Immature natural killer cell (primary cell): ENCODE data around the gene MYOM3. TPM values are rescaled to one million over a fixed set of nuclear protein-coding genes. Genes with fewer than 3 reads are reported as not detected.

Experiments
- DNase-seq, 3 donors: peaks; one replicate each; pipeline ENCODE4 v3.0.0; 2022; ENCODE audit warnings: mixed read lengths in 1 of 3
- H3K27ac Mint-ChIP-seq, 6 donors: one replicate each; pipeline ENCODE4 v1.8.0; 2020; ENCODE audit warnings: mixed read lengths in 6 of 6, mild to moderate bottlenecking in 5 of 6, inconsistent platforms in 4 of 6, moderate library complexity in 3 of 6
- H3K27me3 Mint-ChIP-seq, 3 donors: one replicate each; pipeline ENCODE4 v1.8.0; 2020 to 2021; ENCODE audit warnings: low read depth in 3 of 3, mild to moderate bottlenecking in 3 of 3, mixed read lengths in 3 of 3, moderate library complexity in 3 of 3, inconsistent platforms in 1 of 3
- H3K36me3 Mint-ChIP-seq, 3 donors: one replicate each; pipeline ENCODE4 v1.8.0; 2020; ENCODE audit warnings: mixed read lengths in 3 of 3, inconsistent platforms in 2 of 3, mild to moderate bottlenecking in 2 of 3
- H3K4me1 Mint-ChIP-seq, 2 donors: one replicate each; pipeline ENCODE4 v1.8.0; 2020; ENCODE audit warnings: inconsistent platforms in 2 of 2, mild to moderate bottlenecking in 2 of 2, mixed read lengths in 2 of 2, moderate library complexity in 1 of 2
- H3K4me3 Mint-ChIP-seq, 5 donors: one replicate each; pipeline ENCODE4 v1.8.0; 2020; ENCODE audit warnings: mild to moderate bottlenecking in 5 of 5, mixed read lengths in 5 of 5, inconsistent platforms in 3 of 5, moderate library complexity in 3 of 5
- H3K9me3 Mint-ChIP-seq, 6 donors: one replicate each; pipeline ENCODE4 v1.8.0; 2020; ENCODE audit warnings: mild to moderate bottlenecking in 6 of 6, mixed read lengths in 6 of 6, inconsistent platforms in 4 of 6, moderate library complexity in 3 of 6
- polyA plus RNA-seq, 3 donors: library from polyadenylated mRNA; unstranded; fragments of 300-500 nt; fragmentation: Illumina TruSeq; gene quantifications; one replicate each; pipeline ENCODE4 v1.2.3, GENCODE V29; 2021

The MYOM3 gene
- polyA plus RNA-seq, 3 donors from 2014 or later, result not detected

DNA sequence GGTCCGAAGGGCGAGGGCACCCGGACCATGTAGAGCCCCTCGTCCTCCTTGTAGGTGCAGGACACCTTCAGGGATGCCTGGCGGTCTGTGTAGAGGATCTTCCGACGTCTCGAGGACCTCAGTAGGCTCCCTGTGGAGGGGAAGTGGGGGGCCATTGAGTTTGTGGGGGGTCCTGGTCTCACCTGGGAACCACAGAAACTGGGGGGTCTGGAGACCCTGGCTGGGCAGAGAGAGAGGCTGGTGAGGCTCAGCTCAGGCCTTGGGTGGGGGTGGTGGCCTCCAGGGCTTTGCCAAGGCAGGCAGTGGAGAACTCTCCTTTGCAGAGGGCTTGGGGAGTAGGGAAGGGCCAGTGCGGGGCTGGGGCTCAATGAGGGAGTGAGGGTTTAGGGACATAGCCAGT, 19.0 kb downstream of the MYOM3 start:
- no peaks in the 10 kb centered on the region for H3K4me1 Mint-ChIP-seq
- H3K36me3 Mint-ChIP-seq, result no peaks in the 10 kb centered on the region
- DNase-seq, result no peak
- no peaks in the 10 kb centered on the region for H3K9me3 Mint-ChIP-seq
- H3K27ac Mint-ChIP-seq, result no peak overlapping the region
- no peak overlapping the region for H3K4me3 Mint-ChIP-seq
- H3K27me3 Mint-ChIP-seq, result peaks cover 0 to 3% (median 0%) of the 10 kb centered on the region in 3 donors

DNA sequence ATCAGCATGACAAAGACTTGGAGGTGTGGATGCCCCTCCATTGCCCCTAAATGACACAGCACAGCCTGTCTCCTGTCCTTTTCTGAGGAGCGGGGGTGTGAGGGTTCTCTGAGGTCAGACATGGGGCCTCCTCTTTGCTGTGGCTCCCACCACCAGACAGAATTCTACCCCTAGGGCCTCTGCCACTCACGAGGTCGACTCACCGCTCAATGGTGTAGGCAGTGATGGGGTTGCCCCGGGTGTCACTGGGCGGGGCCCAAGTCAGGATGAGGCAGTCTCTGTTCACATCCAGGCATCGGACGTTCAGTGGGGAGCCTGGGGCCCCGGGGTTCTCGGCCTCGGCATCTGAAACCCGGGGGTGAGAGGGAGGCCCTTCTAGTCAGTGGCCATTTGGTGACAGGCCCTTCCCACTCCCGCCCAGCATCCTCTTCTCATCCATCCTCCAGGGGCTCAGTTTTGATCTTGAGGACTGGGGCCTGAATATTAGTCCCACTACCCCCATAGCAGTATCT, 19.9 kb downstream of the MYOM3 start:
- no peak overlapping the region for H3K27ac Mint-ChIP-seq
- no peaks in the 10 kb centered on the region for H3K4me1 Mint-ChIP-seq
- H3K9me3 Mint-ChIP-seq, result no peaks in the 10 kb centered on the region
- H3K27me3 Mint-ChIP-seq, result peaks cover 0 to 2% (median under 1%) of the 10 kb centered on the region in 3 donors
- no peak for DNase-seq
- no peaks in the 10 kb centered on the region for H3K36me3 Mint-ChIP-seq
- no peak overlapping the region for H3K4me3 Mint-ChIP-seq

DNA sequence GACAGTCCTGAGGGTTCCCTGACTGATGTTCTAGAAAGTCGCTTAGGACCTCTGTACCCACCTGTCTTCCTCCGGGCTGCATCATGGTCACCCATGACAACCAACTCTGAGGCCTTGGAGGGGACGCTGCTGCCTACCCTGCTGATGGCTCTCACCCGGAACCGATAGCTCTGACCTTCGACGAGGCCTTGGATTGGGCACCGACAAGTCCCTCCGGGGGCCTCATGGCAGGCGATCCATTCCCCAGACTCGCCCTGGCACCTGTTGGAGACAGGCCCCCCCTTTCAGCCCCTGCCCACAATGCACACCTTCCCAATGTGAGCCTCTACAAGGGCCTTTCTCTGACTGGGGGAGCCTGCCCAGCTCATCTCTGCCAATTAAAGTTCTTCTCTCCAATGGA, 21.2 kb downstream of the MYOM3 start:
- no peak overlapping the region for H3K27ac Mint-ChIP-seq
- no peaks in the 10 kb centered on the region for H3K4me1 Mint-ChIP-seq
- H3K9me3 Mint-ChIP-seq, result no peaks in the 10 kb centered on the region
- H3K27me3 Mint-ChIP-seq, result peaks cover 0 to 5% (median 2%) of the 10 kb centered on the region in 3 donors
- no peak for DNase-seq
- no peaks in the 10 kb centered on the region for H3K36me3 Mint-ChIP-seq
- H3K4me3 Mint-ChIP-seq, result no peak overlapping the region

DNA sequence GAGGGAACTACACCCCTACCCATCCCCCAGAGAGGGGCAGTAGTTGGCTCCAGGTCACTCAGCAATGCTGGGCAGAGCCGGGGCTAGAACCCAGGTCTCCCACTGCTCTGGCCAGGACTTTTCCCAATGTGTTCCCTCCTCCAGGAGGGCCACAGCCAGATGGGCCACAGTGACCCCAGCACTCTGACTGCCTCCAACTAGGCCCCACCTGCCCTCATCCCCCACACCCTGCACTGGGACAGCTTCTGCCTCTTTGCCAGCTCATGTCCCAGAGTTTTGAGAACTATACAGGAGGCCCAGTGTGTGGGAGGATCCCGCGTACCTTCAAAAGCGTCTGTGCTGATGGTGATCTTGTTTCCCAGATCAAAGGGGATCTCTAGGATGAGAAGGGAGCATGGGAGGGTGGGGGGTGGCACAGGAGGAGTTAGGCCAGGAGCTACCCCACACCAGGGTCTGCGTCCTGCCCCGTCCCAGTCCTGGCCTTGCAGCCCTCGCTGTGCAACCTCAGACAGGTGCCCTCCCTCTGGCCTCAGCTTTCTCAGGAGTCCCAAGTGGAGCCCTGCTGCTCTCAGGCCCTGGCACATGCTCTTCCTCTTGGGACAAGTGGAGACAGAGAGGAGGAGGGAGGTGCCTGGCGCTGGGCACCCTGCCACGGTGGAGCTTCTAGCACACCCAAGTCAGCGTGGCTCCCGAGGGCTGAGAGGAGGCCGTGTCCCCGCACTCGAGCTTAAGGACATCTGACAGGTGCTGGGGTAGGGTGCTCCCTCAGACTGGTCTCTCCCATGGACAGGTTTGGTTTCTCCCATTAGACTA, 22.0 kb downstream of the MYOM3 start:
- peaks cover 0 to 7% (median 5%) of the 10 kb centered on the region in 3 donors for H3K27me3 Mint-ChIP-seq
- H3K4me3 Mint-ChIP-seq, result no peak overlapping the region
- H3K9me3 Mint-ChIP-seq, result no peaks in the 10 kb centered on the region

DNA sequence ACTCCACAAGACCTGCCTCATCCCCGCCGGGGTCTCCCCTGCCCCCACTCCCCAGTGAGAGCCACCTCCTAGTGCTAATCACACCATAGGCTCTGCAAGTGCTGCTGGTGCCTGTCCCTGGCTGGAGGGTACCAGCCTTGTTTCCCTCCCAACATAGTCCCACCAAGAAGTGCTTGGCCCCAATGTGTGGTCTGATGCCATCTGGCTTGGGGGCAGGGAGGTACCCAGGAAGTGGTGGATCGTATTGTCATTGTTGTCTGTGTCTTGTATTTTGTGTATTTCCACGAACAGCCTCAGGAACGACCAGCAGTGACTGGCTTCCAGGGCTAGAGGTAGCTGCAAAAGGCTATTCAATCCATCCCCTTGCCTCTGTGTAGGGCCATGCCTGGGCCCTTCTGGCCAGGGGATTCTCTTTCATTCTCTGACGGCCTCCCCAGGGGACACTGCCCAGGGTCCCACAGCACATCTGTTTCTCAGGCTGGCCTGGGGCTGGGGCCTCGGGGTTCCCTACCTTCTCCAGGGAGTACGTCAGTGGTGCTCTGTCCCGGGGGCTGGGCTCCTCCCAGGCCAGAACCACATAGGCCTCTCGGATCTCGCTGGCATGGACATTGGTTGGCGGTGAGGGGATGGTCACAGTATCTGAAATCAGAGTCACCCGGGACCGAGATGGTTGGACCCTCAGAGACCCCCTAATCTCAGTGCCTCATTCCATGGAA, 22.8 kb downstream of the MYOM3 start:
- H3K27ac Mint-ChIP-seq, result no peak overlapping the region
- no peaks in the 10 kb centered on the region for H3K4me1 Mint-ChIP-seq
- no peaks in the 10 kb centered on the region for H3K36me3 Mint-ChIP-seq
- H3K27me3 Mint-ChIP-seq, result peaks cover 0 to 8% (median 7%) of the 10 kb centered on the region in 3 donors
- DNase-seq, result no peak
- no peaks in the 10 kb centered on the region for H3K9me3 Mint-ChIP-seq
- no peak overlapping the region for H3K4me3 Mint-ChIP-seq

More for the DNA sequence above, 22.0 kb downstream of the MYOM3 start:
- no peak overlapping the region for H3K27ac Mint-ChIP-seq
- H3K4me1 Mint-ChIP-seq, result no peaks in the 10 kb centered on the region
- DNase-seq, result no peak
- no peaks in the 10 kb centered on the region for H3K36me3 Mint-ChIP-seq

DNA sequence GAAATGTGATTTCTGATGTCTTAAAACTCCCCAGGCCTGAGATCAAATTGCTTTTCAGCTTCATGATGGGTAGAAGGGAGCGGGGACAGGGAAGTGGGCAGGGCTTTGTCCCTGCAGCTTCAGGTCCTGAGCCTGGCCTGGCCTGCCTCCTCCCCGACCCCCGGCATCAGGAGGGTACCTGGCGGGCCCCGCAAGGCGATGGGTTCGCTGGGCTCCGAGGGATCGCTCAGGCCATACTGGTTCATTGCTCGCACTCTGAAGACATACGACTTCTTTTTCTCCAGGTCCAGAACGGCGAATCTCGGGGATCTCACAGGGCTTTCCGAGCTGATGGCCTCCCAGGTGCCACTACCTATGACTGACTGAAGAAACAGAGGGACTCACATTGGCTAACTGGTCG, 25.5 kb downstream of the MYOM3 start:
- Mint-ChIP-seq H3K27ac (no peak overlapping the region), H3K27me3 (peaks cover 0 to 7% (median 6%) of the 10 kb centered on the region in 3 donors), H3K9me3 (no peaks in the 10 kb centered on the region), H3K4me1 (no peaks in the 10 kb centered on the region), H3K4me3 (no peak overlapping the region), H3K36me3 (no peaks in the 10 kb centered on the region)
- DNase-seq, result no peak

DNA sequence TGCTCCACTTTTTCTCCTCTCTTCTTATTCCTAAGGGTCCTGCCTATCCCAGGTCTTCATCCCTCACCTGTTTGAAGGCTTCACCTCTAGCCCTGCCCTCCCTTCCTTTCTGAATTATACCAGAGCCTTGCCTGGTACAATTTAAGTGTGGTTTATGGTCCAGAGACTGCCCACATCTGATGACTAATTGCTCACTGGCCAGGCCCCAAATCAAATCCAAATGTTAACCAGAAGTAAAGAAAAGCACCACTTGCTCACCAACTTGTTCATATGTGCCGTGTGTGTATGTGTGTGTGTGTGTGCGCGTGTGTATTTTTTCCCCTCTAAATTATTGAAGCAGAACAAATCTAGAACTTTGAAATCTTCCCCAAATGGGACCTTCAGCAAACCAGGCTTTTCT, 26.4 kb downstream of the MYOM3 start:
- H3K27ac Mint-ChIP-seq, result no peak overlapping the region
- H3K4me3 Mint-ChIP-seq, result no peak overlapping the region
- H3K36me3 Mint-ChIP-seq, result no peaks in the 10 kb centered on the region
- DNase-seq, result no peak
- no peaks in the 10 kb centered on the region for H3K4me1 Mint-ChIP-seq
- H3K9me3 Mint-ChIP-seq, result no peaks in the 10 kb centered on the region
- H3K27me3 Mint-ChIP-seq, result peaks cover 0 to 7% (median 6%) of the 10 kb centered on the region in 3 donors

DNA sequence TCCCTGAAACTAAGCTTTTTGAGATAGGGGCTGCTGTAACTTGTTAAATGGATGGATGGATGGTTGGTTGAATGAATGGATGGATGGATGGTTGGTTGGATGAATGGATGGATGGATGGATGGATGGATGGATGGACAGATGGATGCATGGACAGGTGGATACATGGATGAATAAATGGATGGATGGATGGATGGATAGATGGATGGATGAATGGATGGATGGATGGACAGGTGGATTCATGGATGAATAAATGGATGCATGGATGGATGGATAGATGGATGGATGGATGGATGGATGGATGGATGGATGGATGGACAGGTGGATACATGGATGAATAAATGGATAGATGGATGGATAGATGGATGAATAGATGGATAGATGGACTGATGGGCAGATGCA, 26.9 kb downstream of the MYOM3 start:
- DNase-seq, result no peak
- Mint-ChIP-seq H3K36me3 (no peaks in the 10 kb centered on the region), H3K4me1 (no peaks in the 10 kb centered on the region), H3K9me3 (no peaks in the 10 kb centered on the region), H3K27ac (peak overlapping the region in 1 of 6 donors; percentile 8), H3K4me3 (no peak overlapping the region), H3K27me3 (peaks cover 0 to 7% (median 6%) of the 10 kb centered on the region in 3 donors)

DNA sequence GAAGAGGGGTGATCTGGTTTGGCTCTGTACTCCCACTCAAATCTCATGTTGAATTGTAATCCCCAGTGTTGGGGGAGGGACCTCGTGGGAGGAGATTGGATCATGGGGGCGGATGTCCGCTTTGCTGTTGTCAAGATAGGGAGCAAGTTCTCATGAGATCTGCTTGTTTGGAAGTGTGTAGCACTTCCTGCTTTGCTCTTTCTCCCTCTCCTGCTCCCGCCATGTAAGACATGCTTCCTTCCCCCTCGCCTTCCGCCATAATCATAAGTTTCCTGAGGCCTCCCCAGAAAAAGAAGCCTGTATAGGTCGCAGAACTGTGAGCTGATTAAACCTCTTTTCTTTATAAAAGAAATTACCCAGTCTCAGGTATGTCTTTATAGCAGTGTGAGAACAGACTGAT, 27.9 kb downstream of the MYOM3 start:
- H3K27me3 Mint-ChIP-seq, result peaks cover 0 to 7% (median 6%) of the 10 kb centered on the region in 3 donors
- H3K36me3 Mint-ChIP-seq, result no peaks in the 10 kb centered on the region
- no peak overlapping the region for H3K4me3 Mint-ChIP-seq
- no peaks in the 10 kb centered on the region for H3K9me3 Mint-ChIP-seq
- no peak overlapping the region for H3K27ac Mint-ChIP-seq
- H3K4me1 Mint-ChIP-seq, result no peaks in the 10 kb centered on the region
- no peak for DNase-seq

DNA sequence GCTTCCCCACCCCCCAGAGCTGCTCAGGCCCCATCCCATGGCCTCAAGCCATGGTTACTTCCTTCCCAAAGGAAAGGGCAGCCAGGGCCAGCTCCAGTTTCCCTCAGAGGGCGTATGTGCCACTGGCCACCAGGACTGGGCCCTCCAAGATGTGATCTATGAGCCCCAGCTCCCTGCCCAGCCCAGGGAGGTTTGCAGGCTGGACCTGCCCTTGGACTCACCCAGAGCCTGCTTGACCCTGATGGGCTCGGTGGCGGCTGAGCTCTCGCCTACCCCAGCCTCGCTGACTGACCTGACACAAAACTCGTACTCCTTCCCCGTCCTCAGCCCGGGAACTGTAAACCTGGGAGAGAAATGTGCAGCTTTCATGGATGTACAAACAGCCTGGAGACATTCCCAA, 29.6 kb downstream of the MYOM3 start:
- Mint-ChIP-seq H3K4me3 (no peak overlapping the region), H3K27ac (no peak overlapping the region), H3K4me1 (no peaks in the 10 kb centered on the region), H3K9me3 (no peaks in the 10 kb centered on the region), H3K36me3 (no peaks in the 10 kb centered on the region), H3K27me3 (peaks cover 0 to 7% (median 6%) of the 10 kb centered on the region in 3 donors)
- DNase-seq, result no peak

DNA sequence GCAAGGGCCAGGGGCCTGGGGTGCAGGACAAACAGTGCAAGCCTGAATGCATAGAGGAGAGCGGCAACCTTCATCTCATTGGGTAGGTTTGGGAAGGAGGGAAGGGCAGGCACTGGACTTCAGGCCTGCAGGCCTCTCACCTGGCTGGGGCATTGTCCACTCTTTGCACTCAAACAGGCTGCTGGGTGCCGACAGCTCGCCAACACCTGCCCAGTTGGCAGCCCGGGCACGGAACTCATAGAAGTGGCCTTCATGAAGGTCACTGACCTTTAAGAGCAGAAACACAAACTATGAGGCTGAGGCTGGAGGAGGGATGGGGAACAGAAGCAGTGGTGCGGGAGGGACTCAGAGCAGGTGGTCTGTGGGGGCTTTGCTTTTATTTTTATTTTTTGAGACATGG, 30.7 kb downstream of the MYOM3 start:
- Mint-ChIP-seq H3K36me3 (no peaks in the 10 kb centered on the region), H3K9me3 (no peaks in the 10 kb centered on the region), H3K27ac (no peak overlapping the region), H3K4me1 (no peaks in the 10 kb centered on the region), H3K4me3 (no peak overlapping the region), H3K27me3 (peaks cover 0 to 6% (median 5%) of the 10 kb centered on the region in 3 donors)
- no peak for DNase-seq

DNA sequence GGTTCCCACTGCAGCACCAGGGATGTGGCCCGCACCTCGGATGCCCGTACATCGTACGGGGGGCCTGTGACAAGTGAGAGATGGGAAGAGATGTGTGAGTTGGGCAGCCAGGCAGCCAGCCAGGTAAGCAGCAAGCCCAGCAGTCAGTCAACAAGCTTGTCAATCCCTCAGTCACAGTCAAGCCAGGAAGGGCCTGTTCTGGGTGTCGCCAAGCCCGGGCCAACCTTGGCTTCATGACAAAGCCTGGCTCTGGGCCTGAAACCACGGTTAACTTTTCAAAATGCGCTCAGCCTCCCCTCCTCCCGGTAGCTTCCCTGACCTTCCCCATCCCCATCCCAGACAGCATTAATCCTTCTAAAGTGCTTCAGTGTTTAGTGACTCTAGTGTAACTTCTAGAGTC, 31.8 kb downstream of the MYOM3 start:
- peaks cover 0 to 5% (median 3%) of the 10 kb centered on the region in 3 donors for H3K27me3 Mint-ChIP-seq
- no peaks in the 10 kb centered on the region for H3K9me3 Mint-ChIP-seq
- DNase-seq, result no peak

DNA sequence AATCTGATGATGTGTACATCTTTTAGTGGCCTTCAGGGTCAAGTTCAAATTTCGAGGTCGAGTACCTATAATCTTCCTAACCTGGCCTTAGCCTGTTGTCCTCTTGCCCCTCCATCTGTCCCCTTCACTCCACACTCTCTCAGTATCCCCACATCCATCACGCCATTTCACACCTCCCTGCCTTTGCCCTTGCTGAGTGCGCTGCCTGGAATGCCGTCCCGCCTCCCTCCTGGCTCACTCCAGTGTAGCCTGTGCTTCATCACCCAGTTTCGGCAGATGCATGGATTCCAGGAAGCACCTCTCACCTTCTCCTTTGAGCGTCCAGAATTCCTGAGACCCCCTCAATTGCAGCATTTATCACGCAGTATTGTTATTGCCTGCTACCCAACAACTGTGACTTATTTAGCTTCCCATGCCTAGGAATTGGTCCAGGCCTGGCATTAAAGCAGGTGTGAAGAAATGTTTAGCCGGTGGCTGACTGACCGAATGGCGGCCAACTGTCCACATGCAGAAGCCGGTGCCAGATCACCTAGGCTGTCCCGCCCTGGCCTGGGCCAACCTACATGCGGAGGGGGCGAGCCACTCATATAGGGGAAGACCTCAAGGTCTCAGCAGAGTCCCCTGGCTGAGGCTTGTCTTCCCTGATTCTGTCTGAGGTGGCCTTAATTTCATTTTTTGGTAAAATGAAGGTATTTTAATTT, 34.5 kb downstream of the MYOM3 start:
- Mint-ChIP-seq H3K27ac (no peak overlapping the region), H3K4me1 (no peaks in the 10 kb centered on the region), H3K4me3 (no peak overlapping the region), H3K9me3 (no peaks in the 10 kb centered on the region), H3K36me3 (no peaks in the 10 kb centered on the region), H3K27me3 (peaks cover 0 to 3% (median 0%) of the 10 kb centered on the region in 3 donors)
- no peak for DNase-seq

More for the DNA sequence above, 31.8 kb downstream of the MYOM3 start:
- Mint-ChIP-seq H3K36me3 (no peaks in the 10 kb centered on the region), H3K27ac (no peak overlapping the region), H3K4me1 (no peaks in the 10 kb centered on the region), H3K4me3 (no peak overlapping the region)

DNA sequence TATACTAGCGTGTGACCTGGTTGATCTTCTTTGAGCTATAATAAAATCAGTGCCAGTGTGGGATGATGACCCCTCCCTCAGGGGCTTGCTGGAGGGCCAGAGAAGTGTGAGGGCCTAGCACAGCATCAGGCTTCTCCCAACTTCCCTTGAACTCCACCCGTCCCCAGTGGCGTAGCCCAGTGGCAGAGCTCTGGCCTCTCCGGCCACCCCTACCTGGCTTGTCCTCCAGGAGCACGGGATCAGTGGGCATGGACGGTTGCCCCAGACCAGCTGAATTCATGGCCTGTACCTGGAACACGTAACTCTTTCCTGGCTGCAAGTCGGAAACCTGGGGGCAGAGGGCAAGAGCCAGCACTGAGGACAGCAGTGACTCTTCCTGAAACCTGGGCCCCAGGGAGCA, 36.0 kb downstream of the MYOM3 start:
- DNase-seq, result no peak
- H3K36me3 Mint-ChIP-seq, result no peaks in the 10 kb centered on the region
- H3K9me3 Mint-ChIP-seq, result no peaks in the 10 kb centered on the region
- H3K27me3 Mint-ChIP-seq, result peaks cover 0 to 5% (median 0%) of the 10 kb centered on the region in 3 donors
- no peak overlapping the region for H3K27ac Mint-ChIP-seq
- no peaks in the 10 kb centered on the region for H3K4me1 Mint-ChIP-seq
- no peak overlapping the region for H3K4me3 Mint-ChIP-seq
